GM18517 (cell line): ENCODE data around the gene MAP4K5.

Source experiments
- ATAC-seq: cut with Tn5 transposase; IDR thresholded peaks from one replicate; pipeline ENCODE4 v1.9.1; 2021; ENCODE audit warnings: mild to moderate bottlenecking, moderate library complexity; ENCODE audit not compliant: unreplicated experiment

The MAP4K5 gene

DNA sequence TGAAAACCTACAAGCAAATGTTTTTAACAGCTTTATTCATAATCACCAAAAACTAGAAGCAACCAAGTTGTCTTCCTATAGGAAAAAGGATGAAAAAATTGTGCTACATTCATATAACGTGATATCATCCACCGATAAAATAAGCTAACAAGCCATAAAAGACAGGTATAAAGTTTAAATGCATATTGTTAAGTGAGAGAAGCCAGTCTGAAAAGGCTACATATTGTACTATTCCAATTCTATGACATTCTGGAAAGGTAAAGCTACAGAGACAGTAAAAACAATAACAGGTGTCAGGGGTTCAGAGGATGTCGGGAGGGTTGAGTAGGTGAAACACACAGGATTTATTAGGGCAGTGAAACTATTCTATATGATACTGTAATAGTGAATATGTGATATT, 158.4 kb downstream of the MAP4K5 start:
- no peak for ATAC-seq

GRCh38 chr14:50371546-50371945, 160.8 kb downstream of the MAP4K5 start:
- no peak for ATAC-seq
